Renal cortical epithelial cell (primary cell): ENCODE data around the gene PHKB. TPM values are rescaled to one million over a fixed set of nuclear protein-coding genes. Genes with fewer than 3 reads are reported as not detected.
"Not testable (repeated sequence)": the region's sequence is repeated elsewhere in the genome, so short reads cannot be mapped to it uniquely, and the experiment has no call there.

Experiments
- DNase-seq: peaks from one replicate; pipeline ENCODE4 v3.0.0-alpha.2; 2011; ENCODE audit warnings: low read depth
- total RNA-seq: library from RNA; depleted of rRNA; stranded (reverse); fragments of >200 nt; gene quantifications from 2 replicates; pipeline ENCODE4 v1.2.3, GENCODE V29; 2014

Gene PHKB
- total RNA-seq, 1 donor from 2014 or later = 127 TPM

DNA sequence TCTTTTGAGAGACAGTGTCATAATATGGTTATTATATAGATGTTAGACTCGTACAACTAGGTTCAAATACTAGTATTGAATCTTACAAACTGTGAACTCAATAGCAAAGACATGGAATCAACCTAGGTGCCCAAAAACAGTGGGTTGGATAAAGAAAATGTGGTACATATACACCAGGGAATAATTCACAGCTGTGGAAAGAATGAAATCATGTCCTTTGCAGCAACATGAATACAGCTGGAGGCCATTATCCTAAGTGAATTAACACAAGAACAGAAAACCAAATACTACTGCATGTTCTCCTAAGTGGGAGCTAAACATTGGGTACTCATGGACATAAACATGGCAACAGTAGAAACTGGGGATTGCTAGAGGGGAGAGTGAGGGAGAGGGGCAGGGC is 8.1 kb downstream of the PHKB start:
- no peak for DNase-seq

DNA sequence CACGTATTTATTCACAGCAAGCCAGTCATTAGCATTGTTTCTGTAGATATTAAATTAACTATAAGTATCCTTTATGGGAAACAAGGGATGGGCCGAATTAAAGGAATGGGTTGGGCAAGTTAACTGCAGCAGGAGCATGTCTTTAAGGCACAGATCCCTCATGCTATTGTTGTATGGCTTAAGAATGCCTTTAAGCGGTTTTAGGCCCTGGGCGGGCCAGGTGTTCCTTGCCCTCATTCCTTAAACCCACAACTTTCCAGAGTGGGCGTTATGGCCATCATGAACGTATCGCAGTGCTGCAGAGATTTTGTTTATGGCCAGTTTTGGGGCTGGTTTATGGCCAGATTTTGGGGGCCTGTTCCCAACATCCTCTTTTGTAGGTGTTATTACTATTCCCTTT is 9.1 kb downstream of the PHKB start:
- DNase-seq = no peak

DNA sequence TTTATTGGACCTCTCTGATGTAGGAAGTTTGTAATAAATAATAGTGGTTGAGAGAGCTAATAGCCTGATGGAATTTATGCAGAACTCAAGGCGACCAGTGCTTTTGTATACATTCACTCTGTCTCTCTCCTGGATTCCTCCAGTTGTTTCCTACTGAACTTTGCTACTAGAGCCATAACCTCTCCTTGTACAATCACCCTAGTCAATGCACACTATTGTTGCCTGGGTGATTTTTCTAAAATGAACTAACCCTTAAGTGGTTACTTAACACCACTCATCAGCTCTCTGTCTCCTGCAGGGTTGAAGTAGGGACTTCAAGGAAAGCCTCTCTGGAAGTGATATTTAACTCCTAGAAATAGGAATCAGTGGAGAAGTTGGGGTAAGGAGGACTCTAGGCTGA is 9.7 kb downstream of the PHKB start:
- DNase-seq = no peak

DNA sequence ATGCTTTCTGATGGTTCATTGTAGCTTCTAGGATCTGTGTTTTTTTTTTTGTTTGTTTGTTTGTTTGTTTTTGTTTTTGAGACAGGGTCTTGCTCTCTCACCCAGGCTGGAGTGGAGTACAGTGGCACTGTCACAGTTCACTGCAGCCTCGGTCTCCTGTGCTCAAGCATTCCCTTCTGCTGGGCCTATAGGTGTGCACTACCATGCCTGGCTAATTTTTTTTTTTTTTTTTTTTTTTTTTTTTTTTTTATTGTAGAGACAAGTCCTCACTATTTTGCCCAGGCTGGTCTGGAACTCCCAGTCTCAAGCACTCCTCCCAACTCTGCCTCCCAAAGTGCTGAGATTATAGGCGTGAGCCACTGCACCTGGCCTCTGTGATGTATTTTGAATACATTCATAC is 11.9 kb downstream of the PHKB start:
- DNase-seq = not testable (repeated sequence)

DNA sequence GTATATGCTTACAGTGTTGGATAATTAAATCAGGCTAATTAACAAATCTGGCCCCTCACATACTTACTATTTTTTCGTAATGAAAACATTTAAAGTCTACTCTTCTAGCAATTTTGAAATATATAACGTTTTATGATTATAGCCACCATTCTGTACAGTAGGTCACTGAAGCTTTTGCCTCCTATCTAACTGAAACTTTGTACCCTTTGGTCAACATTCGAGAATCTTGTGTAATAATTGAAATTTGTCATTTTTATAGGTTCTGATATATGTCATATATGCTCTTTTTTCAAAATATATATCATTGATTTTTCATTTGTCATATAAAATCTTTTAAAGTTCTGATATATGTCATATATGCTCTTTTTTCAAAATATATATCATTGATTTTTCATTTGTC is 12.7 kb downstream of the PHKB start:
- no peak for DNase-seq

DNA sequence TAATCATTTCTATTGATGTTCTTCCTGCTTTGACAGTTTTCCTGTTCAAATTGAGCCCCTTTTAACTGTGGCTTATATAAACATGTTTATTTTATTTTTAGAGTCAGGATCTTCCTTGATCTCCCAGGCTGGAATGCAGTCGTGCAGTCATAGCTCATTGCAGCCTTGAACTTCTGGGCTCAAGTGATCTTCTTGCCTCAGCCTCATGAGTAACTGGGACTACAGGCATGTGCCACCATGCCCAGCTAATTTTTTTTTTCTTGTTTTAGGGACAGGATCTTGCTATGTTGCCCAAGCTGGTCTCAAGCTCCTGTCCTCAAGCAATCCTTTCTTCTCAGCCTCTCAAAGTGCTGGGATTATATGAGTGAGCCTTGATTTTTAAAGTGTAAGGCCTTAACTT is 14.7 kb downstream of the PHKB start:
- DNase-seq = peak; percentile 21

DNA sequence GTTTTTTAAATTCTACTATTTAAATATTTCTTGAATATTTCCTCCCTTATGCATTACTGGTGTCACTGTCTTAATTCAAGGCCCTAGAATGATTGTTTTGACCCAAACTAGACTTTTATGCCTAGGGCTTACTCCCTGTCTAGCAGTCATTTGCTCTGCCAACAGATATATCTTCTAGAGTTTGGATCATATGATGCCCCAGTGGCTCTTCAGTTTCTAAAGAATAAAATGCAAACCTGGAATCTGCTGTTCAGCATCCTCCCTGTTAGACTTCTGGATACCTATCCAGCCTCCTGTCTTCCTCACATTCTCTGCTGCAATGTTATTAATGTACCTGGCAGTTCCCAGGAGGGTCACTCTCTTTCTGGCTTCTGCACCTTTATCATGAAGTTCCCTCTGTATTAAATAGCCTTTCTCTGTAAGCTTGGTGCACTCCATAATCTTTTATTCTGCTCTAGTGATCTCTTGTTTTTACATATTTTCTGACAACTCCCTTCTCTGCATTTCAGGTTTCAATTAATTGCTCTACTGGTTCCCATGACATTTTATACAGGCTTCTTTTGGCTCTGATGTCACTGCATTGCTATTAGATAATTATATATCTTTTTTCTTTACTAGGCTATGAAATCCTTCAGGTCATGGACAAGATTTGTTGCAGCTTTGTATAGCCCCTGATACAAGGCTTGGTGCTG is 15.7 kb downstream of the PHKB start:
- no peak for DNase-seq

DNA sequence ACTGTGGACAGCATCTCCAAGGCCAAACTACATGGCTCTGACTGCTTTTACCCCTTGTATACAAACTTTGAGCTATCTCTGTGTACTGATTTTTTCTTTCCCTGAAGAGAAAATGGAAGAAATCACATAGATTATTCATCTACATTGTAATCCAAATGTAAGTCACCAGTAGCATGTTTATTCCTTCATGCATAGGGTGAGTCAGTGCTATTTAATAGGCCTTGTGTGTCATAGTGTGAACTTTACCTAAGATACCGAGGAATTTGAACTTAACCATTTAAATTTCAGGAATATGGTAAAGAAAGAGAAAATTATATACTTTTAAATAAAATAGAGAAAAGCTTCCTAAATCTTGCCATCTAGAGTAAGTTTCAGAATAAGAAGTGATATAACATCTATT is 16.5 kb downstream of the PHKB start:
- peak; percentile 24 for DNase-seq

DNA sequence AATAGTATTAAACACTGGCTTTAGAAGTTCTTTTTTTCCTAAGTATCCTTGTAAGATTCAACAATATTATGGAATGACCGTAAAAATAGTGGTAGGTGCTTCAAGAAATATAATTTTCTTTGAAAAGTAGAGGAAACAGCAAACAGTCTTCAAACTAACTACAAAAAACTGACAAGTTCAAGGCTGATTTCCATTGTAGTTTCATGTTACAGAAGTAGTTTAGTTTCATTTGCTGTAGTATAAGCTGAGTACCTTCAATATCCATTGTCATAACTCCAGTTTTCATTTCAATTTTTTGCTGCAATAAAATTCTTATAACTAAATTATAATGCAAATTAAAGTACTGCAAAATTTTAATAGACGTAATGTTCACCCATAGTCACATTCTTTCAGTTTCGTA is 19.3 kb downstream of the PHKB start:
- DNase-seq = no peak

DNA sequence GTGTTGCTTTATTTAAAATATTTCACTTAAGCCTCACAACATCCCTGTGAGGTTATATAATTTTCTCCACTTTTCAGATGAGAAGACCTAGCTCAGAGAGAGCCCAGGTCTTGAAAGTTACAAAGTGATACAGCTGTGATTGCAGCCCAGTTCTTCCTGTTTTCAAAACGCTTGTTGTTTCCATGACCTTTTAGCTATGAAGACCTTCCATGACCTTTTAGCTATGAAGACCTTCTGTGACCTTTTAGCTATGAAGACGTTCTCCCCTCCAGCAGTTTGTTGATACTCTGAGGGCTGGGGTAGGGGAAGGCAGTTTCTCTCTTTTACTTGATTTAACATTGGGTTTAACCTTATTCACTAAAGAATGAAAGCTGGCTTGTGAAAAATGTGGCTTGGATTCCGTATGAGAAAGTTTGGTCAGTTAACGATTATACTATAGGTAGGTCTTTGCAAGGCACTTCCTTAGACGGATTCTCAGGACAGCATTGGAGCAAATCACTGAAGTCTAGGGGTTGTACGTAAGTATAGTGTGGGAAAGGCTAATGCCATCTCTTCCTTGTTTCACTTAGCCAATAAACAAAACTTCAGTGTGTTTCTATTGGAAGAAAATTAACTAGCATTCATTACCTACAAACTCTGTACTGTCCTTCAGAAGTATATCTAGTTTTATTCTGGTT is 20.7 kb downstream of the PHKB start:
- DNase-seq = no peak

DNA sequence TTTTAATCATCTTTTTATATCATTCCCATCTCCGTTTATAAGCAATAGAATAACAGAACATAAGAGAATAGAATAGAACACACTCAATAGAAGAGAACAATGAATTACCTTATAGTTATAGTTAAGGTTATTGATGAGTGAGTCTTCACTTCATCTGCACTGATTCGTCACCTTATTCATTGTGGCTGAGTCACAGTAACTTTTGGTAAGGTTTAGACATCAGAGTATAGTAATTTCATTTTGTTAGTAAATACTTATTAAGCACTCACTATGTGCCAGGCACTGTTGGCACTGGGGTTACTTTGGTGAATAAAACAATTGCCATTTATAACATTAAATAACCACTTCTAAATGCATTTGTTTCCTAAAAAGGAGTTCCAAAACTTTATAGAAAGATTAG is 22.5 kb downstream of the PHKB start:
- no peak for DNase-seq

DNA sequence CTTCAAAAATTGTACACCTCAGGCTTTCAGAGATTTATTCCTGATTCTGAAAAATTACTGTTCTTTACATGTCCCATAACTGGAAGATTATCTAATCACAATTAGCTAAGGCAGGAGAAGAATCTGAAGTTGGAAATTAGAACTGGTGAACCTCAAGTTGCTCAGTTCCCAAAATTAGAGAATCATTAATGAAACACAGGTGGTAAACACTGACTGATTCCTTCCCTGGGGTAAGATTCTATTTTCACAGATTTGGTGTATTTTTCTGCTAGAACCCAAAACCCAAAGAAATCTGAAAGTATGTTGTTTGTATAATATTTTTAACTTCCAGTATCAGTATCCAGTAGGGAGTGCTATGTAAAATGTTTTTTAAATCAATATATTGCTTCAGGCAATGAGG is 25.7 kb downstream of the PHKB start:
- DNase-seq = no peak

DNA sequence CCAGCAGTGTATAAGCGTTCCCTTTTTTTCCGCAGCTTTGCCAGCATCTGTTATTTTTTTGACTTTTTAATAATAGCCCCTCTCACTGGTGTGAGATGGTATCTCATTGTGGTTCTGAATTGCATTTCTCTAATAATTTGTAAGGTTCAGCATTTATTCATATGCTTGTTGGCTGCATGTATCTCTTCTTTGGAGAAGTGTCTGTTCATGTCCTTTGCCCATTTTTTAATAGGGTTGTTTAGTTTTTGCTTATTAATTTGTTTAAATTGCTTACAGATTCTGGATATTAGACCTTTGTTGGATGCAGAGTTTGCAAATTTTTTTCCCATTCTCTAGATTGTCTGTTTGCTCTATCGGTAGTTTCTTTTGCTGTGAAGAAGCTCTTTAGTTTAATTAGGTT is 26.9 kb downstream of the PHKB start:
- no peak for DNase-seq

DNA sequence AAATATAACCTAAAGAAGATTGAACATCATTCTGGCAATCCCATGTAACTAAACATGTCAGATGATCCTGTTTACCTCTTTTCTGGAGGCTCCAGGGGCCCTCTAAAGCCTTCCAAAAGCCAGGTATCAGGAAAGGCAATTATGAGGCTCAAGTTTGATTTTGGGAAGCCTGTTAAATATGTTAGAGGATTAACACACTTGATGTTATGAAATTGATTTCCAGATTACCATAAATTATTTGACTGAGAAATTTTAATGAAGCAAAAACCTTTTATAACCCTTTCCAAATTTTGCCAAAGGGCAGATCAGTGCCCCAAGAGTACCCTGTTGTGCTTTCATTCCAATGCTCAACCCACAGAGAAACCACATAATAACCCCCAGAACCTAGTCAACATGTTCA is 29.3 kb downstream of the PHKB start:
- DNase-seq = no peak

DNA sequence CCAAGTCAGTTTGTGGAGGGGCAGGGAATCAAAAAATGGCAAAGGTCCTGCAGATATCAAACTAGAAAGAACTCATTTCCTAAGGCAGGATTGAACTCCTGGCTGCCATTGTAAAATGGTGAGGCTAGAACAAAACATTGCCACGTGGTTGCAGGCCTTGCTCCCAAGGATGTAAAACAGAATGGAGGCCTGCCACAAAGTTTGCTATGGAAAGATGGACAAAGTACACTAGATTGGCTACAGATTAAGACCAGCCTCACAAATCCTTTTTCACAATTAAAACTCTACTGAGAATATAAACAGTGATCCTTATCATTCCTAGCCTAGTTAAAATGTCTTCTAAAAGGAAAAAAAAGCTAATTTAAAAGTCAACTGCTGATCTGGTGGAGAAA is 30.9 kb downstream of the PHKB start:
- no peak for DNase-seq

DNA sequence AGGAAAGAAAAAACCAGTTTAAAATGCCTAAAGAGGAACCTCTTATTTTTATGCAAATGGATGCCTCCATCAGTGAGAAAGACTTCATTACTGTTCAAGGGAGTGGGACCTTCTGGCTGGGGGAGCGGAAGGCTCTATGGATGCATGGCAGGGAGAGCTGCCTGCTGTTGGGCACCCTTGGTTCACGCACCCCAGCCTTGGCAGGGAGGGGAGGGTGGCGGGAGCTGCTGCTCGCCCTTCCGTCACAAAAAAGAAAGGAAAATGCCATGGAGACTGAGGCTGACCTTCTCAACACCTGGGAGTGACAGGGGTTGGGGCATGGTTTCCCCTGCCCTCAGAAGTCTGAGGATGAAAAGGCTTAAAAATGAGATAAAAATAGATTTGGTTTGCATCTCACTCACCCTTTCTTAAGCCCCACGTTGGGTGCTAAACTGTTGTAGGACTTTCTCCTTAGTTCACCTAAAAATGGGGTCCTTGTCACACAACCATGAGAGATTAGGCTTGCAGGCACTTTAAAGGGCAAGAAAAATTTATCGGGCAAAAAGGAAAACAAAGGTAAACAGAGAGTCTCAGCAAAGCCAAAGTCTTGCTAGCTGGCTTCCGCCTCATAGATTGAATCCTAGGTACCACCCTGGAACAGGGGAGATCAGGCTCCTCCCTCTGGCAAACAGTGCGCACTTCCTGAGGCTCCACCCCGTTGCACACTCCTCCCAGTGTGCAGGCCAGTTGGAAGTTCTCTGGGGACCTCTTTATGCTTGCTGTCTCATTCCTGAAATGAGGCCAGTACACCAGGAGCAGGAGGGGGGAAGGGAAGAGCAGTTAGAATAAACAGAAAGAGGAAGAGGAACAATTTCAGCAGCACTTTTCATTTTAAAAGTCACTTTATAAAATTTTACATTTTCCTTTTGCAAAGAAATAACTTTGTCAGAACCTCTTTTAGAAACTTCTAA is 31.6 kb downstream of the PHKB start:
- no peak for DNase-seq

DNA sequence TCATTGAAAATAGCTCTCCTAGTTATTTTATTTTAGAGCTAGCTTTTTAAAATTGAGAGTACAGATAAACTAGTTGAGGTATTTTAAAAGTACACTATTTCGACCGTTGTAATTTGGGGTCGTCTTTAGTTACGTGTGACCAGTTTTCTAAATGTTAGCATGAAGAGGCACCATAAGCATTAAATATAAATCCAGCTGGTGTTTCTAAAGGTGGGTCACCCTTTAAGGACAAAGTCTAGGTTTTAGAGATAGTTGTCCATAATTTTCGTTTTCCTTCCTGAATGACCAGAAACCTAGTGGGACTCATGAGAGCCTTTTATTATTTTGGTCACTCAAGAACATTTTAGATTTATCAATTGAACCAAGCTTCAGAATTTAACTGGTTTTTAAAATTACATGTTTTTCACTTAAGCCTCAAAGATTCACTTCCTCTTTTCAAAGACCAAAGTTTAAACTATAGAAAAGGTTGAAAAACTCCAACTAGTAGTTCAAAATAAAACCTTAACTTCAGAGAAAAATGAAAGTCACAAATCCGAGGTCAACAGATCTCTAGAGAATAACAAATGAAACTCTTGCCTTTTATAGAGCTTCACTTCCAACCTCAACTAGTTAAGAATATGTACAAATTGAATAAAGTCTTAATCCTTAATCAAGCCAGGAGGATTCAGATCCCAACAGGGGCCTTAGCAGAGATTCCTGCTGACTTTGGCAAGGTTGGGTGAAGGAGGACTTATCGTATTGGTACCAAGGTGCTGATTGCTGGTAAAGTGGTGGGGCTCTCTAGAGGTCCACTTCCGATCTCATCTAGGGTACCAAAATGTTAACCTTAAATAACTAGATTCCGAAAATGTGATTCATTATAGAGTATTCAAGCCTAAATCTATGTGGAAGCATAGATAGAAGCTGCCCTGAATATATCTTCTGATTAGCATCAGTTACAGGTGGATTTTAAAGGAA is 32.5 kb downstream of the PHKB start:
- no peak for DNase-seq

DNA sequence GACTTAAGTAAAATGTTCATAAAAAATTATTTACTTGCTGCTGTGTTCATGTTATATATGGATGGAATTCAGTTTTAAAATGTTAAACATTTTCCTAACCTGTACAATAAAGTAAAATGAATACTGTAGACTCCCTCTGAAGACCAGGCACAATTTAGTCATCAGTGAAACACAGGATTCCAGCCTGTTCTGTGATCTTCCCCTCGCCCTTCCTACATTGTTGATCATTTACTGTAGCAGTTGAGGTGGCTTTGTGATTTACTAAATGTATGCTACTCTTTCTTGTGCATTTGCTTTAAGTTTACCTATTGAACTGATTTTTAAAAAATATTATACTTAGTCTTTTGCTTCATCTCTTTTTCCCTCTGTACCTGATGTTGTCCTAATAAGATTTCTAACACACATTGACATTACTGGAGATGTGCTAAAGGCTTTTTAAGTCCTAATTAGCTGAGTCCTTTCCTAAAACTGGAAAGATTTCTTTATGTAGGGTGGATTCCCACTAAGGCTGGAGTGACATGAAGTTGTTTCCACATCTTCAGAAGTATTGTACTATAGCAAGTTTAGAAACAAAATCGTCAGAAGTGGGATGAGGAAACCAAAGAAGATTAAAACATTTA is 38.1 kb downstream of the PHKB start:
- no peak for DNase-seq

DNA sequence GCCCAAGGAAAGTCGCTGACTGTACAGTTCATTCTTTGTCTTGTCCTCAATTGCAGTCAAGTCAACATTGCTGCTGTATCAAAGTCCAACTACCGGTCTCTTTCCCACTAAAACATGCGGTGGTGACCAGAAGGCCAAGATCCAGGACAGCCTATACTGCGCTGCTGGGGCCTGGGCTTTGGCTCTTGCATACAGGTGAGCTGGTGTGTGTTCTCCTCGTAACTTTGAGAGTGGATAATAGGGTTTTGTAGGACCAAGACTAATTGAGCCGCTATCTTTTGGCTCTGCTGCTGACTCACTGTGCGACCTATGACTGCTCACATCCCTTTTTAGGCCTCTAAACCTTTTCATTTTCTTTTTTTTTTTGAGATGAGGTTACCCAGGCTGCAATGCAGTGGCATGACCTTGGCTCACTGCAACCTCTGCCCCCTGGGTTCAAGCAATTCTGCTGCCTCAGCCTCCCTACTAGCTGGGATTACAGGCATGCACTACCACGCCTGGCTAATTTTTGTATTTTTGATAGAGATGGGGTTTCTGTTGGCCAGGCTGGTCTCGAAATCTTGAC is 38.7 kb downstream of the PHKB start:
- no peak for DNase-seq

DNA sequence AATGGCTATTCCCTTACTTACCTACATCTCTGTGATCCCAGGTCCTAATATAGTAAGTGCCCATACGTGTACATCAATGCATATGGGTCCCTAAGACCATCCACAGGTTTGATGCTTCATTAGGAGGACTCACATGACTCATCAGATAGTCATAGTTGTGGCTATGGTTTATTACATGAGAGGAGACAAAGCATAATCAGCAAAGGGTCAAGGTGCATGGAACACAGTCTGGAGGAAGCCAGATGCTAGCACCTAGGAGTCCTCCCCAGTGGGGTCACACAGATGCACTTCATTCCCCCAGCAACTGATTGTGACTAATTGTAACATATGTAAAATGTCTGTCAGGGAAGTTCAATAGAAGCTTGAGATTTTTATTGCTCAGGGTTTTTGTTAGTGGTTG is 42.8 kb downstream of the PHKB start:
- peak; percentile 65 for DNase-seq

DNA sequence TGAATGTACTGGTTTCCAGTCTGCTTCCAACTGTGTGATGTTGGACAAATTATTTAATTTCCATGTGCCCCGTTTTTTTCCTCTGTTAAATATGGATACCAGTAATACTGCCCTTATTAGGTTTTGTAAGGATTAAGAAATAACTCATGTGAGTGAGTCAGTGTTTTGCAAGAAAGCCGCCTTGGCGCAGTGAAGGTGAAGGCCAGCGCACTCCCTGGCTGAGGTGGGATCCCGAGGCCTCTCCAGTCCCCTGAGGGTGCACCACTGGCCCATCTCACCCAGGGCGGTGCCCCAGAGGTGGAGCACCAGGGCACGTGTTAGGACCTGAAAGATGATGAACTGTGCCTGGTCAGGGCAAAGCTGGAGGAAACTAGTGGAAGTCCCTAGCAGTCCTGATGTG is 43.5 kb downstream of the PHKB start:
- DNase-seq = peak; percentile 37
